Calu3 (cell line): ENCODE data around the gene CABLES2. TPM values are rescaled to one million over a fixed set of nuclear protein-coding genes. Genes with fewer than 3 reads are reported as not detected.

ENCODE experiments used
- BruUV-seq: library from RNA; stranded (reverse); fragments of 400-500 nt; replicated peaks from 2 replicates; lab custom pipeline; 2021; lab: Mats Ljungman, UMichigan
- CTCF ChIA-PET: fragments of 300-600 bp; sonication (Branson Sonifier 250); formaldehyde crosslinking; loops from one replicate; lab custom pipeline; 2022; ENCODE audit warnings: antibody characterized with exemption; lab: Charles Lee
- DNase-seq: peaks from one replicate; pipeline ENCODE4 v3.0.0; 2022
- H3K27ac Mint-ChIP-seq: one replicate; pipeline ENCODE4 v1.8.0; 2022; ENCODE audit warnings: mixed read lengths; ENCODE audit not compliant: unreplicated experiment
- H3K27me3 Mint-ChIP-seq: one replicate; pipeline ENCODE4 v1.8.0; 2022; ENCODE audit warnings: mixed read lengths; ENCODE audit not compliant: unreplicated experiment
- H3K36me3 Mint-ChIP-seq: one replicate; pipeline ENCODE4 v1.8.0; 2022; ENCODE audit warnings: mild to moderate bottlenecking, moderate library complexity, mixed read lengths; ENCODE audit not compliant: insufficient read depth, unreplicated experiment
- H3K4me1 Mint-ChIP-seq: one replicate; pipeline ENCODE4 v1.8.0; 2022; ENCODE audit warnings: mild to moderate bottlenecking, low read depth, mixed read lengths; ENCODE audit not compliant: unreplicated experiment
- H3K4me3 Mint-ChIP-seq: one replicate; pipeline ENCODE4 v1.8.0; 2022; ENCODE audit warnings: mild to moderate bottlenecking, low read depth, moderate library complexity, mixed read lengths; ENCODE audit not compliant: unreplicated experiment
- H3K9me3 Mint-ChIP-seq: one replicate; pipeline ENCODE4 v1.8.0; 2022; ENCODE audit warnings: low read depth, mixed read lengths; ENCODE audit not compliant: unreplicated experiment
- CTCF ChIP-seq: fragments of 200-600 bp; IDR thresholded peaks from one replicate; pipeline ENCODE4 v1.8.0; 2022; ENCODE audit warnings: antibody characterized with exemption; ENCODE audit not compliant: unreplicated experiment
- intact Hi-C: fragments of 100-400 bp; cut with micrococcal nuclease; formaldehyde crosslinking; loops from one replicate; pipeline ENCODE4 v1.10.0; 2022; ENCODE audit not compliant: unreplicated experiment
- total RNA-seq: library from RNA; stranded (reverse); gene quantifications from 2 replicates; pipeline ENCODE4 v1.2.3, GENCODE V29; 2022

CABLES2 gene
- total RNA-seq, 1 experiment from 2014 or later, result 13.6 TPM

GRCh38 chr20:62405981-62406513 lies 1.0 kb downstream of the CABLES2 start:
- no peak for TF ChIP-seq CTCF
- CTCF ChIA-PET, result no interaction called here
- H3K27me3 Mint-ChIP-seq, result no peaks in the 10 kb centered on the region
- H3K9me3 Mint-ChIP-seq, result no peaks in the 10 kb centered on the region
- intact Hi-C loops, result no loop called here
- peaks cover 35% of the 10 kb centered on the region for H3K36me3 Mint-ChIP-seq
- BruUV-seq, result TSS peak; percentile 18
- H3K4me3 Mint-ChIP-seq, result peak overlapping the region; percentile 66
- H3K4me1 Mint-ChIP-seq, result peaks cover 27% of the 10 kb centered on the region
- DNase-seq, result no peak
- H3K27ac Mint-ChIP-seq, result peak overlapping the region; percentile 15

DNA sequence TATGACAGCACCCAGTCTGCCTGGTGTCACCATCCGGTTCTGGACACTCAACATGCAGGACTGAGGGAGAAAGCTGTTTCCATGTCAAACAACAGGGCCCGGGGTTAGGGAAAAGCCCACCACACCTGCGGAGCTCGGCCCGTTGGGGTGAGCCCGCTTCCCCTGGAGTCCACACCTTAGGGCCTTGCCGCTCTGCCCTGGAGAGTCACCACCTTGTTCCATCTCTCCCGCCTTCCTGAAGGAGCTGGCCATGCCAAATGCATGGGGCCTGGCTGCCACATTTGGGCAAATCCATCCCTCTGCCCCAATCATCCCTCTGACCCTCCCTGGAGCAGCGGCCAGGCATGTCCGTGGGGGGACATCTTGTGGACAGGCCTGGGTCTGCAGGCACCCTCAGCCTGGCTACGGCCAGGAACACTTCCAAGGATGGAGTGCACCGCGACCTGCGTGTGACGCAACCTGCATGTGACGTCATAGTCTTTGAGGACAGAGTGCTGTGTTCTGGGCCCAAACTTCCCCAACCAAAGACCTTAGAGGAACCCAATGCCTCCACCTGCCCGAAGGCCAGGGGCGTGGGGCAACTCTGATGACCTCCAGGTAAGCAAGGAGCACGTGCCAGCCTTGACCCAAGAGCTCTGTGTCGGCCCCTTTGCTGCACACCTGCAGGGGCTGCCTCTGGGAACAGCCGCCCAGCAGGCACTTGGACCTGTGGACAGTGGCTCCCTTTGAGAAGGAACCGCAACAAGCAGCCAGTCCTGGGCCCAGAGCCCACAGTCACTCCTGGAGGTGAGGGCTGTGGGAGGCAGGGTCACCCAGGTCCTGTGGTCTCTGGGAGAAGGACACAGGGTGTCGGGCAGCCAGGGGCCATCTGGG lies 1.7 kb downstream of the CABLES2 start:
- peaks cover 35% of the 10 kb centered on the region for H3K36me3 Mint-ChIP-seq
- intact Hi-C loops, result no loop called here
- peaks cover 25% of the 10 kb centered on the region for H3K4me1 Mint-ChIP-seq
- peak overlapping the region; percentile 15 for H3K27ac Mint-ChIP-seq
- no TSS peak for BruUV-seq
- peak; percentile 68 for DNase-seq
- CTCF ChIA-PET, result no interaction called here
- no peaks in the 10 kb centered on the region for H3K27me3 Mint-ChIP-seq
- H3K9me3 Mint-ChIP-seq, result no peaks in the 10 kb centered on the region
- peak; percentile 71 for TF ChIP-seq CTCF
- peak overlapping the region; percentile 66 for H3K4me3 Mint-ChIP-seq

DNA sequence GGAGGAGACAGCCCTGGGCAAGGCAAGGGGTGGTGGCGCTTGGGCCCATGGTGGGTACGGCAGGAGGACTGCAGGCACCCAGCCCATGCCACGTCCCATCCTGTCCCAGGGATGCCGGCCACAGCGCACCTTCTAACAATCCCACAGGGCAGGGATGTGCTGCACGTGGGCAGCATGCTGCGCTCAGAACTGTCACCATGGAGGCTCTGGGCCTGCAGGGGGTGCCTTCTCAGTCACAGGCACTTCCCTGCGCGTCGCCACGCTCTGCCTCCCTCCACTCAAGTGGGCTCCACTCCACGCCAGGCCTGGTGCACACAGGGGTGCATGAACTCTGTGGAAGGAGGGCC lies 2.4 kb downstream of the CABLES2 start:
- Mint-ChIP-seq H3K4me1 (peaks cover 19% of the 10 kb centered on the region), H3K27ac (no peak overlapping the region), H3K4me3 (no peak overlapping the region), H3K36me3 (peaks cover 35% of the 10 kb centered on the region), H3K27me3 (no peaks in the 10 kb centered on the region), H3K9me3 (no peaks in the 10 kb centered on the region)
- BruUV-seq, result no TSS peak
- intact Hi-C loops, result no loop called here
- DNase-seq, result no peak
- CTCF ChIA-PET, result no interaction called here
- TF ChIP-seq CTCF, result no peak

DNA sequence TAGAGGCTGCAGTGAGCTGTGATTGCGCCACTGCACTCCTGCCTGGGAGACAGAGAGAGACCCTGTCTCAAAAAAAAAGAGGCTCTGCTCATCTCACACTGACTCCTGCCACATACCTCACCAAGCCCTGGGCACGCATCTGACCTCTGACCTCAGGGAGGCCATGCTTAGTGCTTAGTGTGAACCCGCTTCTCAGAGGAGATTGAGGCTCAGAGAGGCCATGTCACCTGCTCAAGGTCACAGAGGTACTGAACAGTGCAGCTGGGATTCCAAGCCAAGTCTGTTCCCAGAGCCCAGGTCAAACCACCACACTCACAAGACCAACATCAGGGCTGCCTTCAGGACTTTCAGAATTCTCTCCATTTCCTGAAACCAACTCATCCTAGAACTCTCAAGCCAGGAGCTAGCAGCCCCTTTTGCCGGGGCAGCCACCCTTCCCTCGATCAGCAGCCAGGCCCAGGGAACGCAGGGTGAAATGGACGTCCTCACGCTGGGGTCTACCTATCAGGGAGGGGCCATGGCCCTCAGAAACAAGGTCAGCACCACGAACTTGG lies 2.9 kb downstream of the CABLES2 start:
- Mint-ChIP-seq H3K4me3 (no peak overlapping the region), H3K9me3 (no peaks in the 10 kb centered on the region), H3K27ac (no peak overlapping the region), H3K36me3 (peaks cover 35% of the 10 kb centered on the region), H3K27me3 (no peaks in the 10 kb centered on the region), H3K4me1 (peaks cover 13% of the 10 kb centered on the region)
- intact Hi-C loops, result no loop called here
- DNase-seq, result no peak
- CTCF ChIA-PET, result no interaction called here
- BruUV-seq, result no TSS peak
- no peak for TF ChIP-seq CTCF
